Gastroesophageal sphincter (tissue), 3 donors: ENCODE results near the gene NTSR1.

Experiments
- CTCF ChIP-seq, 4 experiments: fragments of 200-600 bp in 2 of 4; fragments of 450-650 bp in 2 of 4; sonication (generic) in 1 of 4; IDR thresholded peaks; one replicate each; pipeline ENCODE4 v1.5.1; 2017 to 2019; ENCODE audit warnings: antibody characterized with exemption in 4 of 4, mild to moderate bottlenecking in 2 of 4, moderate library complexity in 2 of 4
- POLR2A ChIP-seq, 2 donors: fragments of 450-650 bp; IDR thresholded peaks; one replicate each; pipeline ENCODE4 v1.6.1; 2017; ENCODE audit warnings: antibody characterized with exemption in 2 of 2, mild to moderate bottlenecking in 2 of 2, moderate library complexity in 1 of 2
- POLR2AphosphoS5 ChIP-seq: sonication (generic); formaldehyde crosslinking; IDR thresholded peaks from one replicate; pipeline ENCODE4 v1.6.1; 2017; ENCODE audit warnings: antibody characterized with exemption

- TF ChIP-seq CTCF (IDR thresholded peaks at IDR 0.05) (no peak), POLR2A (IDR thresholded peaks at IDR 0.05) (no peak), POLR2AphosphoS5 (no peak)
These were observed 15.1 kb upstream of the NTSR1 start for GRCh38 chr20:62693524-62693922.
